Measurements from ENCODE around the gene THADA.

The THADA gene

DNA sequence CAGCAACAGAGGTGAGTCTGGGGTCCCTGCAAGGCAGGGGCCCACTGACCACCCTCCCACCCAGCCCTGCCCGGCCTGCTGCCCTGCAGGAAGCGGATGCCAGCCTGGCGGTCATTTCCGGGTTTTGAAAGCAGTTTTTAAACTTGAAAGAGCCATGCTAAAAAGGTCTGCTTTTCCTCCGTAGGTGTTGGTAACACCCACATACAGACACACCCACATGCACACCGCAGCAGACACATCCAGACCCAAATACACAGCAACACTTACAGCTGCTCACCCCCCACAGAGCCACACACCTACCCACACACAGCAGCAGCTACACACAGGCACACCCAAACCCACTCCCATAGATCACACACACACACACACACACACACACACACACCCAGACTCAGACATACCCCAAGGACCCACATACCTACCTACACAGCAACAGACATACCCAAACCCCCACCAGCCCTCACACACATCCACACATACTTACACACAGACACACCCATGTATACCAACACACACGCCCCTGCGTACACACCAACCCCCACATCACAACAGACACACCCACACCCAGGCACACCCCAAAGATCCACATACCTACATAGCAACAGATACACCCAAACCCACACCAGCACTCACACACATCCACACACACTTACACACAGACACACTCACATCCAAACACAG, 377.0 kb downstream of the THADA start:
- in situ Hi-C loops (cut with HindIII; ENCODE audit: low sequenced_read_pairs): no loop called here

DNA sequence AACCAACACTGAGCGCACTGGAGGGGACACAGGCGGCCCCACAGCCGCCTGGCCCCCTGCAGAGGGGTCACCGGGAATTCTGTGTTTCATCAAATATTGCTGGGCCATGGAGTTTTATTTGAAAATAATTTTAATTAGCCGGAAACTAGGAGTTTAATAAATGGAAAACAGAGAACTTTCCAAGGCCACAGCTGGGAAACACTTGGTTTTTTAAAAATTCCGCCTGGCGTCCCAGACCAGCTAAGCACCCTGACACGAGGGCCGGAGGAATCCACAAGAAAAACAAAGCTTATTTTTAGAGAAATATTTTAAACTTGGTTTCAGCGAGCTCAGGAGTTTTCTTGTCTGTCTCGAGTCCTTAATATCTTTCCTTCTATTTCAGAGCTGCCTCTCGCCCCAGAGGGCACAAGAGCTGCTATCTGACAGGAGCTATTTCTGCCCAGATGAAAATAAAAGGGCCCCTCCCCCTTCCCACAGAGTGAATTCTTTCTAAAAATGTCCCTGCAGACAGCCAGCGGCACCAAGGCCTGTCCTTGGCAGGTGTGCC, 377.6 kb downstream of the THADA start:
- in situ Hi-C loops (cut with HindIII; ENCODE audit: low sequenced_read_pairs): no loop called here

DNA sequence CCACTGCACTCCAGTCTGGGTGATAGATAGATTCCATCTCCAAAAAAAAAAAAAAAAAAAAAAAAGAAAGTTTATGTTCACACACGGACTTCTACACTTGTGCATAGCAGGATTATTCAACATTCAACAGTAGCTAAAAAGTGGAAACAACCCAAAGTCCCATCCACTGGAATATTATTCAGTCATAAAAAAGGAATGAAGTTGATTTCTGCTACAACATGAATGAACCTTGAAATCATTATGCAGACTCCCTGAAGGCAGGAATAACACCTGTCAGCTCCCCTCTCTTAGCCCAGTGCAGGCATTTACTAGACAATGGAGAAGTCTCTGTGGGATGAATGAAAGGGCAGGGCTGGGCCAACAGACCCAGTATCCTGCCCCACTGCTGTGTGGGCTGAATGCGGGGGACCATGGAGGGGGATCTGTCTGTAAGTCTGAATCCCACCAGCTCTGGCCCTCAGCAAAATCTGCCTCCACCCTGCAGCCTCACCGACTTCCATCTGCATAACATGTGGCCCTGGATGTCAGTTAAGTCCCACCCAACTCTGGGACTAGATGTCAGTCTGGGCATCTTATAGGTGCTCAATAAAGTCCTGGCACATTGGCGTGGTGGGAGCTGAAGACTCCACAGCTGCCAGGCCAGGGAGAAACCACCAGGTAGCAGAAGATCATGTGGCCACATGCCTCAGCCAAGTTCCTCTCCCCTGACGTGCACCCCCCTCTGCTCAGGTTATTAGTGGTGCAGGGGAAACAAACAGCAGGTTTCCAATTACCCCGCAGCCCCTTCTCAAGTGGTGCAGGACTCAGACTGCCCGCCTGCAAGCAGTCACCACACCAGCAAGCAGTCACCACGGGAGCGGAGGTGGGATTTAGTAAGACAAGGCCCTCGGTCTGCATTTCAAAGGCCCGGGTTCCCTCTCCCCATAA, 378.3 kb downstream of the THADA start:
- in situ Hi-C loops (cut with HindIII; ENCODE audit: low sequenced_read_pairs): no loop called here

DNA sequence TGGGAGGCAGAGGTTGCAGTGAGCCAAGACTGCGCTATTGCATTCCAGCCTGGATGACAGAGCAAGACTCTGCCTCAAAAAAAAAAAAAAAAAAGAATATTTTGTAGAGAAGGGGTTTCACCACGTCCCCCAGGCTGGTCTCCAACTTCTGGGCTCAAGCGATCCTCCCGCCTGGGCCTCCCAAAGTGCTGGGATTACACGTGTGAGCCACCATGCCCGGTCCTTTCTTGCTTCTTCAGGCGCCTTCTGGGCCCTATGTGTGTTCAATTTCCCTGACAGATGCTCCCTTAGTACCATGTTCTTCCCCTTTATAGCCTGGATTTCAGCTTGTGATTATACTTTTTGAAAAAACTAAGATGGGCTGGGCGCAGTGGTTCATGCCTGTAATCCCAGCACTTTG, 379.2 kb downstream of the THADA start:
- in situ Hi-C loops (cut with HindIII; ENCODE audit: low sequenced_read_pairs): no loop called here

DNA sequence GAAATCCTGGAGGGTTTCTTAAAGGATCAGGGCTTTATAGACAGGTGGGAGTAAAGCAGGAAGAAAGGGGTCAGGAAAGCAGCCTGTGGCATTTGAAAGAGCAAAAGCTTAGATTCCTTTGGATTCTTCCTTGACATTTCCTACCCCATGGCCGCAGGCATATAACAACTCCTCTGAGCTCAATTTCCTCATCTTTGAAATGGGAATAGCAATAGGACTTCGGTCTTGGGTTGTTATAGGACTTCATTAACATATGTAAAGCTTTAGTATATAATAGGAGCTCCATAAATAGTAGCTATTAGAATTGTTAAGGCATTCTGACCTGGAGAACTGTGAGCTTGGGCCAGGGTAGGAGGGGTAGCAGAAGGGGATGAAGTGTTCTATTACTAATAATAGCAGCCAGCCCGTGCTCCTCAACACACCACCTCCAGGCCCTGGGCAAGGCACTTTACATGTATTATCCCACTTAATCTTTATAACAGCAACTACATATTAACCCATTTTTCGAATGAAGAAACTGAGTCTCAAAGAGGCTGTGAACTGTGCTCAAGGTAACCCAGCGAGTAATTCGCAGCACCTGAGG, 380.1 kb downstream of the THADA start:
- in situ Hi-C loops (cut with HindIII; ENCODE audit: low sequenced_read_pairs): no loop called here

DNA sequence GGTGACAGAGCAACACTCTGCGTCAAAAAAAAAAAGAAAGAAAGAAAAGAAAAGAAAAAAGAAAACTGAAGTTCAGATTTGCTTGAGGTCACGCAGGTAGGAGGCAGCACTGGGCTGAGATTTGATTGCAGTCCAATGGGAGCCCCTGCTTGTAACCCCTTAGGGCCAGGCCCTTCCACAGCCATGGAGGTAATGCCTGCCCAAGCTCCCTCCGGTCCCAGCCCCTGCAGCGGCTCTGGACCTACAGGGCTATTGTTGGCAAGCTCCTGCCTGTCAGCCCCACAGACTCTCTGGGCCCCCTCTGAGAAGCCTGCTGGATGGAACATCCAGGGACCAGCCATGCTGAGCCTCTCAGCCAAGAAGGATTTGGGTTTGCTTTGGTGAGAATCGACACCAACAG, 381.6 kb downstream of the THADA start:
- in situ Hi-C loops (cut with HindIII; ENCODE audit: low sequenced_read_pairs): no loop called here

DNA sequence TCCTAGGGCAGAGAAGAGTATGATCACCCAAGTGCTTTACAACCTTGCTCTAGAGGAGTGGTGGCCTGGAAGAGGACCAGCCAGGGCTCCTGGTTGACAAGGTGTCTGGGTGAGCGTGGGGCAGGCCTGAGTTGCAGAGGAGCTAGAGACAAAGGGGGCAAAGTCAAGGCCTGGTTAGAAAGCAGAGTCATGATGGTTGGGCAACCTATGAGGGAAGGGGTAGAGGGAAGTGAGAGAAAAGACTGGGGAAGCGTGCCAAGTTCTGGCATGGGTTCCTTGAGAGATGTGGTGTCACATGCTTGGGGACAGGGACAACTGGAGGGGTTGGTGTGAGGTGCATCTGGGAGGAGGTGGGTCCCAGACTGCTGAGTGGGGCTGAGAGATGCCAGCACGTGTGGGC, 382.9 kb downstream of the THADA start:
- in situ Hi-C loops (cut with HindIII; ENCODE audit: low sequenced_read_pairs): no loop called here

DNA sequence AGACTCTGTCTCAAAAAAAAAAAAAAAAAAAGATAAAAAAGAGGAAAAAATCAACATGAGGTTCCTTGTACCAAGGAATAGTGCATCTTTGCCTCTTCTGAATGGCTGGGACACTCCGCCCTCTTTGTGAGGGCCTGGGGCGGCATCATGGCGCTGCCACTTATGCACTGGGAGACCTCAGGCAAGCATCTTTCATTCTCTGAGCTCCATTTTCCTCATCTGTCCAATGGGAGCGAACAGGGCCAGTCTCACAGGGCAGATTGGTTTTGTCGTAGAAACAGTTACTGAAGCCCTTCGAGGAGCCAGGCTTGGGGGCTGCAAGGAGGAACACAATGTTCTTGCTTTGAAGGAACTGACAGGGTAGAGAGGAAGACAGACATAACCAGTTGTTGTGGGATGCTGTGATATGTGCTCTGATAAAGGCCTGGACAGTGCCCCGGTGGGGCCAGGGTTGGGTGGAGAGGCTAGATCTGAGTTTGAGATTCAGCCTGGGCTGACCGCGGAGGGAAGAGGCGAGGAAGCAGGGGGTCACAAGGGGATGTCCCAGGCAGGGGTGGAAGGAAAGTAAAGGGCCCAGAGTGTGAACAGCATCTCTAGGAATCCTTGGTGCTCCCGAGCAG, 383.5 kb downstream of the THADA start:
- in situ Hi-C loops (cut with HindIII; ENCODE audit: low sequenced_read_pairs): no loop called here

DNA sequence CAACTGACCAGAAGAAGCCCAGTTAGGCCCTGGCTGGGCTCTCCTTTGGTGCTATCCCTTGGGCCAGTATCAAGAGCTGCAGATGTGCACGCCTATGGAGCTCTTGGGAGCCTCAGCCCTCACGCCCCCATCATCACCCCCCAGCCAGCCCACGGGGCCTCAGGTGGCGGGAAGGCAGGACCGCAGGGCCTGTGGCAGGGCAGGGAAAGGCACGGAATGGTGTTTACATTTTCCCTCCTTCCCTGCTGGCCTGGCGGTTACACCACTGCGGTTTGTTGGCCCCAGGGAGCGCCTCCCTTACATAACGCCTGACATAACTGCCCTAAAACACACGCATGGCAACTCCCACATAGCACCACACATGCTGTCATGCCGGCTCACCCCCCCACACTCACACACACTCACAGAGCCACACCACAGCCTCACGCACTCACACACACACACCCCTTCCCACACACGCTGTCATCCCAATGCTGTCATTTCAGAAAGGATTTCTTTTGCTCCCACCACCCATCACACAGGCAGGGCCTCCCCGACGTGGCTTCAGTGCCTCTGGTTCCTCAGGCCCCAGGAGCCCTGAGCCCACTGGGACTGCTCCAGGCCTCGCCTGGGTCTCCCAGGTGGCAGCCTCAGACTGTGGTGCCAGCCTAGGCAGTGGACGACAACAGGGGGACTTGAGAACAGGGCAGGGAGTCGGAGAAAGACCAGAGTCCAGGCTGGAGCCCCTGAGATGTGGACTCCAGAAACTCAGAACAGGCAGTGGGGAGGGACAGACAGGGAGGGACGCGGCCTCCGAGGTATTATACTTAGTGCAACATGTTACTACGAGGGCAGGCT, 385.2 kb downstream of the THADA start:
- in situ Hi-C loops (cut with HindIII; ENCODE audit: low sequenced_read_pairs): no loop called here

DNA sequence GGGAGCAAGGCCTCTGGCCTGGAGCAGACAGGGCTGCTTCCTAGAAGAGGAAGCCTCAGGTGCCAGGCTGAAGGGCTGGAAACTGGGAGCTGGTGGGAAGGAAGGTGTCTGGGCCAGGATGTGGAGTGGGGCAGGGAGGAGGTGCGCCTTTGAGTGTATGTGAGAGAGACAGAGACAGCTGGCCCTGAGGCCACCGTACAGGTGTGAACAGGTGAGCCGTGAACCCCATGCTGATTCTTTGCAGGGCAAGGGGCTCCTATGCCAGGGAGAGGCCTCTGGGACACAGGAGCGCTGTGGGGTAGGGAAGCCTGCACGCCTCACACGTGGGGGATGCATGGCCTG, 385.7 kb downstream of the THADA start:
- in situ Hi-C loops (cut with HindIII; ENCODE audit: low sequenced_read_pairs): no loop called here

DNA sequence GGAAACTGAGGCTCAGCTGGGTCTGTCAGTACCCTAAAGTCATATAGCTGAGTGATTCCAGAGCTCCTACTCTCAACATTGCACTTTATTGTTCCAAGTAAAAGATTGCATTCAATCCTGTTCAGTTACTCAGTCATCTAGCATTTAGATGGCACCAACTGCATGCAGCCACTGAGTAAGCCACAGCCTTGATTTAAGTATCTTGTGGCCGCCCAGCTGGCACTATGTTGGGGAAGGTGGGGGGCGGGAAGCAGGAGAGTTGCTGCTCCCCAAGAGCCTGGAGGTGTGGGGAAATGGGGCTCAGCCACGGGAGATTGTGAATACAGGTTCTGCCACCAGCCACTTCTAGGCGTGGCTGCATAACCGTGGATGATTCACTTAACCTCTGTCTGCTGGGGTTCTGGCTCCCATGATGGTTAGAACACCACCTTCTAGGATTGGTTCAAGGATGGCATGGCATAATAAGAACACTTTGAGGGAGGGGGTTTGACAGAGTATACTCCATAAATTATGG, 386.6 kb downstream of the THADA start:
- in situ Hi-C loops (cut with HindIII; ENCODE audit: low sequenced_read_pairs): no loop called here

DNA sequence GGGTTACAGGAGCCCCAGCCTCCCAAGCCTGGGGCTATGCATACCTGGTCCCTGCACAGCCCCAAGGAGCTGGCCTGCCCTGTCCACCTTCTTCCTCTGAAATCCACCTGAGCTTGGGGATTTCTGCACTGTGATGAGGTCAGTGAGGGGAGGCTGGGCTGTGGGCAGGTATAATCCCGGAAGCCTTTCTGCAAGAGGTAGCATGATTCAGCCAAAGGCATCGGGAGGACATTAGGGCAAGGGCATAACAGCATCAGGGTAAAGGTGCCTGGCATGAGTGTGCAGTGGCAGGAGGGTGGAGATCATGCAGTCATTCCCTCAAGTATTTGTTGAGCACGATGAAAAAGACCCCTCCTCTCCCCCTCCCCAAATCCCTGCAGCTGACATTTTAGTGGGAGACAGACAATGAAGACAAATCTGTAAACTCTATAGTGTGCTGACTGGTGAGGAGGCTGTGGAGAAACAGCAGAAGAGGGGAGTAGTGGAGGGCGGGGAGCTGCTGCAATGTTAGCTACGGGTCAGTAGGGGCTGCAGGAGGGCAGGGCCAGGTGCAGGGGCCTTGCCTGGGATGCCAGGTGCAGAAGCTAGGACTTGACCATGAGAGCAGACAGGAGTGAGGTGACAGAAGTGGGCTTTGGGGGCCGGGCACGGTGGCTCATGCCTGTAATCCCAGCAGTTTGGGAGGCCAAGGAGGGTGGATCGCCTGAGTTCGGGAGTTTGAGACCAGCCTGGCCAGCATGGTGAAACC, 388.1 kb downstream of the THADA start:
- in situ Hi-C loops (cut with HindIII; ENCODE audit: low sequenced_read_pairs): no loop called here

DNA sequence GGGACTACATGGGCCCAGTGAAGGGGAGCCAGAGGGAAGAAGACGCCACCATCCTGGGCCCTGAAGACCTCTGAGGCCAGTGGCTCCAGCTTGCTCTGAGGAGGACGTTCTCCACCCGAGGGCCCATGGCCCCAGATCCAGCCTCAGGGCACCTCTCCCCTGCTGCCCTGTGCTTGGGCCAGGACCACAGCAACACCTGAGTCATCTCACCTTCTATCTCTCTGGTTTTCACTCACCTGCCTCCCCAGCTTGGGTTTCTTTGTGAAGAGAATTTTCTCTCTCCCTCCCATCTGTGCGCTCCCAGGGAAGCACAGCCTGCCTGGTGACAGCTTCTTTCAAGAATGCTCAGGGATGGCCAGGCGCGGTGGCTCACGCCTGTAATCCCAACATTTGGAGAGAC, 389.2 kb downstream of the THADA start:
- in situ Hi-C loops (cut with HindIII; ENCODE audit: low sequenced_read_pairs): no loop called here

DNA sequence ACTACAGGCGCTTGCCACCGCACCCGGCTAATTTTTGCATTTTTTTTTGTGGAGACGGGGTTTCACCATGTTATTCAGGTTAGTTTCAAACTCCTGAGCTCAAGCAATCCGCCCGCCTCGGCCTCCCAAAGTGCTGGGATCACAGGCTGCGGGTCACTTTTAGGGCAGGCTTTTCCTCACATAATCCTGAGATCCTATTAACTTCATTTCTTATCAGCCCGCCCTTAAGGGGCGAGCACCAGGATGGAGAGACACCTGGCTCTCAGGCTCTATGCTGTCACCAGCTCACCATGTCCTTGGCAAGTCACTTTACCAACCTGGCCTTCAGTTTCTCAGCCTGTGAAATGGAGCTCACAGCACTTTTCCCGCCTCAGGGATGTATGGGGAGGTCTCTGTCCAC, 392.5 kb downstream of the THADA start:
- in situ Hi-C loops (cut with HindIII; ENCODE audit: low sequenced_read_pairs): no loop called here

DNA sequence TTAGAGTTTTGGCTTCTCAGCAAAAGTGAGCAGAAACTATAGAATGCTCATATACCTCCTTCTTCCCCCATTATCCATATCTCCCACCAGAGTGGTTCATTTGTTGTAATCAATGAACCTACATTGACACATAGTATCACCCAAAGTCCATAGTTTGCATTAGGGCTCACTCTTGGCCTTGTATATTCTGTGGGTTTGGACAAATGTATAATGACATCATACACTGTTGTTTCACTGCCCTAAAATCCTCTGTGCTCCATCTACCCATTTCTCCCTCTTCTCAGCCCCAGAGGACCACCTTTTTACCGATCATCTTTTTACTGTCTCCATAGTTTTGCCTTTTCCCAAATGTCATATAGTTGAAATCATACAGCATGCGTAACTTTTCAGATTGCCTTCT, 393.5 kb downstream of the THADA start:
- in situ Hi-C loops (cut with HindIII; ENCODE audit: low sequenced_read_pairs): no loop called here

DNA sequence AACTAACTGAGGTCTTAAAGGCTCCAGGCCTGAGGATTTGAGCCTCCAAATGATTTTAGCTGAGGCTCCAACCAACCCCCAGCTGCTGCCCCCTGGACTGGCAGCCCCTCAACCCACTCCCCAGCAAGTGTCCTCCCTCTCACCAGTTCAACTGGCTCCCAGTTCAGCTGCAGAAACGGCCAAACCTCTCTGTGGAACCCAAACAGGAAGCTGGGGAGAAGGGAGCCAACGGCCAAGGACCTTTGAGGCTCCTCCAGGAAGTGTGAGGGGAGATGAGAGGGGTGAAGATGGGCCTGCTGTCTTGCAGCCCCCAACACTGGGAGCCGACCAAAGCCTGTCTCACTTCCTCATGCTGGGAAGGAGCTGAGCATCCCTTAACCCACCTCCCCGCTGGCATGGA, 394.3 kb downstream of the THADA start:
- in situ Hi-C loops (cut with HindIII; ENCODE audit: low sequenced_read_pairs): no loop called here

DNA sequence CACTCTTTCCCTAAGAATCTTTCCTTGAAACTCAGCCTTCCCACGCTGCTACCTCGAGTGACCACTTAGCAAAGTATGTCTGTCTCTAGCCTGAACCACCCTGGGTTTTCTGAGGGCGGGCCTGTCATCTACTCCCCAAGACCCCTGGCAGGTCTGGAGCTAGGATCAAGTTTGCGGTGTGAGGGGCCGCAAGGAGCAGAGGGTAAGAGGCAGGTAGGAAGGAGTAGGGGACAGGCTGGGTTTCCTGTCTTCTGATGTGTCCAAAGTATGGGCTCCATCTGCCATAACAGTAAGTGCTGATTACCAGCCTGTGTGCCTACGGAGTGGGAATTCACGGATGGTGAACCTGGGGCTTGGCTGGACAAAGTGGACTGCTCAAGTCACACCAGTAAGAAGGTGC, 394.8 kb downstream of the THADA start:
- in situ Hi-C loops (cut with HindIII; ENCODE audit: low sequenced_read_pairs): no loop called here

DNA sequence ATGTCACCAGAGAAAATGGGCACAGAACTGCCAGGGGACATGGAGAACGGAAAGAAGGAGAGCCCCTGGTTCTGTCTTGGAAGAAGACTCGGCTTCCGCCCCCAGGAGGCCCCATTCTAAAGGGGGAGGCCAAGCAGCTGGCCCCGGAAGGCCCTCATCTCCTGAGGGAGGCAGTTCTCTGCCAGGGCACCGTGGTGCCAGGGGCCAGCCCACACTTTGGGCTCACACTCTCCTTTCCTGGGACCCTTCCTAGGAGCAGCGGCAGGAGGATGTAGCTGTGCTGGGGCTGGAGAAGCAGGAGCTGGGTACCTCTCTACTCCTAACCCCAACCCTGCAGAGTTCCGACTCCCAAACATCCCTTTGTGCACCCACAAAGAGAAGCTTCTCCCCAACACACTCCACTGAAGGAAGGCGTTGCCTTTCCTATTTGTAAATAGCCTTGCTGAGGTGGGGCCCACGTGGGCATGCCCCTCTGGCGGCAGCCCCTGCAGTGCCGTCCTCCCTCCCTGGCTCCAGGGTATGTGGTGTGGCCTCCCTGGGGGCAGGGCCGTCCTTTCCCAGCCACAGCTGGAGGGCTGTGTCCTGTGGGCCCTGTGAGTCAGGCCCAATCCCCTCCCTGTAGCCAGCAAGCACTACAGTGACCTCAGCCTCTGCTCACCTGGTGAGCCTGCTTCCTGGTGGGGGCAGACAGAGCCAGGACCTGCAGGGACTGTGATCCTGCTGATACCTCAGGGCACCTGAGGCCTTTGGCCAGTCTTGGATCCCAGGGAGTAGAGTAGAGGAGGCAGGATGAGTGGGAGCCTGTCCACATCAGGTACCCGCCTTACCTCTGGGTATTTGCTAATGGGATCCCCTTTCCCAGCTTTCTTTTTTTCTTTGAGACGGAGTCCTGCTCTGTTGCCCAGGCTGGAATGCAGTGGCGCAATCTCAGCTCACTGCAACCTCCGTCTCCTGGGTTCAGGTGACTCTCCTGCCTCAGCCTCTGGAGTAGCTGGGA, 396.0 kb downstream of the THADA start:
- in situ Hi-C loops (cut with HindIII; ENCODE audit: low sequenced_read_pairs): no loop called here

Measured in DLD1 (cell line).